Measurements from ENCODE around the gene BABAM2.
"Not testable (repeated sequence)": the region's sequence is repeated elsewhere in the genome, so short reads cannot be mapped to it uniquely, and the experiment has no call there.

BABAM2 gene

GRCh38 chr2:27890146-27890923, at the start of gene BABAM2, which contains the start of gene RBKS:
BABAM2 (plus strand) TSS chr2:27890729; CDS start chr2:27894557, 3,828 bp downstream.
RBKS (minus strand) TSS chr2:27890387; CDS start chr2:27890345, 42 bp downstream.
- DNase-seq = peak; percentile 49

- no peak for DNase-seq
Measured at GRCh38 chr2:27842894-27843293, 47.6 kb upstream of the BABAM2 start.

GRCh38 chr2:27843992-27844391, 46.5 kb upstream of the BABAM2 start:
- no peak for DNase-seq

GRCh38 chr2:27844821-27845255, 45.7 kb upstream of the BABAM2 start:
- DNase-seq = no peak

DNA sequence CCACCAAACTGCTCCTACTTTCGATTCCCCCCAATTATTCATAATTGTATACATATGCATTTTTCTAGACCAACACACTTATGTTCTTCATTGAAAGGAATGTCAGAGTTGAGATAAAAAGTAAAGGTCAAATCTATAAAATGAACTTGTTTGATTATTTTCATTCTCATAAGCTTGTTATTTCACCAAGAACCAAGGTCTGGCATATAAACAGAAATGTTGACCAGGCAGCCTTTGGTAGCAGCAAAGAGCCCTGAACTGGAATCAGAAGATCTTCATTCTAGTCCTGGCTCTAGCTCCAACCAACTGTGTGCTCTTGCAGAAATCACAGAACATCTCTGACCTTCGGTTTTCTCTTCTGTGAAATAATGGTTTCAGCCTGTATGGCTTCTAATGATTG, 43.2 kb upstream of the BABAM2 start:
- DNase-seq = no peak

DNA sequence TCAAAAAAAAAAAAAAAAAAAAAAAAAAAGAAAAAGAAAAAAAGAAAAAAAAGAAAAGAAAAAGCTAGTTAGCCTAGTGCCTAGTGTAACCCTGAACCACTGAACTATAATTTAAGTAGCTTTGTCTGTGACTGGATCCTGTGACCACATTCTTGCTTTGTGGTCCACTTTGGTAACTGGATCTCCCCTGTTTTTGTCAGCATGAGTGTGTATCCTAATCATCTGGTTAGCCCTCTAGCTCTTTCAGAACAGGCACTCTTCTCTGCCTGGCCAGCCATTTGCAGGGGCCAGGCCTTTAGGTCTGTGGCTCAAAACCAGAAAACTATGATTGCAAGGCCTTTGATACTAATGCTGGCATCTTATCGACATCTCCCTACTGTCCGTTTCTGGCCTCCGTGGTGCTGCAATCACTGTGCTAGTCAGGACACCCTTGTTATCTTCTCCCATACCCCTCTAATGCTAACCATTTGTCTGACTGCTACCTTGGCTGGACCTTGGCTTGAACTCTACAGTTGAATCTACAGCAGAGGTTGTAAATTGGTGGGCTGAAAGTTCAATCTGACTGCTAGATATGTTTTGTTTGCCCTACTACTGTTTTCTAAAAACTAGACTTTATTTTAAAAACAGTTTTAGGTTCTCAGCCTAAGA, 40.8 kb upstream of the BABAM2 start:
- no peak for DNase-seq

- no peak for DNase-seq
Measured at GRCh38 chr2:27852691-27853090, 37.8 kb upstream of the BABAM2 start.

- no peak for DNase-seq
Measured at GRCh38 chr2:27854229-27854862, 36.2 kb upstream of the BABAM2 start.

DNA sequence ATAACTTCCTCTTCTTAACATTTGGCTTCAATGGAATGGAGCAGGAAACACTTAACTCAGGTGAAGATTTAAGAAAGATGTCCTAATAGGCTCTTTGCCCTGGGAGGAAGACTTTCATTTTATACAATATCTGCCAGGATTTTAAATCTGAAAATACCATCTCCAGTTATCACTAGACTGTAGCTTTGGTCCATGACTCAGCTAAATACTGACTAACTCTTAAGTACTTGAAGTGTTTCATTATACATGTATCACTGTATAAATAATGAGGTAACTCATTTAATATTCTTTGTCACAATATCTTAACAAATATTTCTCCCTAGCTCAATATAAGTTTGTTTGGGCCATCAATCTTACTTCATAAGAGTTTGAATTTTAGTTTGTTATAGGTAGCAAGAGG, 35.1 kb upstream of the BABAM2 start:
- no peak for DNase-seq

DNA sequence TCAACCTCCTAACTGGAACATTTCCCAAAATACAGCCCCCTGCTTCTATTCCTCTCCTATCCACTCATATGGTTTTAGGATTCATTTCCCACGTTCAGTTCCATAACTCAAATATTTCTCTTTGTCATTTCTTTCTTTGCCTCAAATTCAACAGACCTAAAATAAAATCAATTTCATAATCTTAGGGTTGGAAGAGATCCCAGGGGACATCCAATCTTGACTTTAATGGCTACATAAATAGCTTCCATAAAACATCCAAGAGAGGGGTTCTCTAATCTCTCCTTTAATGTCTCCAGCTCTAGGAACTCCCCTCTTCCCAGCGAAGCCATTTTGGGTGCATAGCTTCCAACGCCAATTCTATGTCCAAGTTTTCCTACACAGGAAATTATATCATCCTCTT, 34.1 kb upstream of the BABAM2 start:
- DNase-seq = no peak

GRCh38 chr2:27856956-27857355, 33.6 kb upstream of the BABAM2 start:
- no peak for DNase-seq

GRCh38 chr2:27857417-27858172, 32.9 kb upstream of the BABAM2 start:
- no peak for DNase-seq

DNA sequence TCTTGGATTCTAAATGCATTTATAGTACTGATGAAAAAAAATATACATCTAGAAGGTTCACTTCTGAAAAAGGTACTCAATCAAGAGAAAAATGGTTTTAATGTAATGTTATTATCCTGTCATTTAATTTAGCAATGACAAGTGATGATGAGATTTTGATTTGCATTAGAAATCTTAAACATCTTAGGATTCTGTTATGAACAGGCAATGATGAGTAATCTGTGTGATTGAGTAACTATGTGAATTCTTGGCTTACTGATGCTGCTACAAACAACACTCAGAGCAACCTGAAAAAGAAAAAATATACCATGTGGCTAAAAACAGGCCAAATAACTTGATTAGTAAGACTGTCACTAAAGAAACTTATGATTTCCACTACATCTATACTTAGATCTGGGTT, 30.4 kb upstream of the BABAM2 start:
- no peak for DNase-seq

DNA sequence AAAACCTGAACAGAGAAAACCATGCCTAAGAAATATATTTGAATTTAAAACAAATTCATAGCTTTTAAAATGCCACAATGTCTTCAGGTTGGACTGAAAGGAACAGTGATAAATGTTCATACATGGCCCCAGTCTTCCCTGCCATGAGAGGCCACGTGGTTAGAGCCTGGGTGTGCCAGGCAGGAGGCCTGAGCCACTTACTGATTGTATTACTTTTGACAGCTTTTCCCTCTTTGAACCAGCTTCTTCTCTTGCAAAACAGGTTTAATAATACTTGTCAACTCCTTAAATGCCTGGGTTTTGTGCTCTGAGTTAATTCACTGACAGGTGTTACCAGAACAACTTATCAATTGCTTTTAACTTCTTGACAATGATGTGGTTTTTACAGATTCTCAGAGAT, 27.4 kb upstream of the BABAM2 start:
- no peak for DNase-seq

GRCh38 chr2:27863955-27864354, 26.6 kb upstream of the BABAM2 start:
- not testable (repeated sequence) for DNase-seq

DNA sequence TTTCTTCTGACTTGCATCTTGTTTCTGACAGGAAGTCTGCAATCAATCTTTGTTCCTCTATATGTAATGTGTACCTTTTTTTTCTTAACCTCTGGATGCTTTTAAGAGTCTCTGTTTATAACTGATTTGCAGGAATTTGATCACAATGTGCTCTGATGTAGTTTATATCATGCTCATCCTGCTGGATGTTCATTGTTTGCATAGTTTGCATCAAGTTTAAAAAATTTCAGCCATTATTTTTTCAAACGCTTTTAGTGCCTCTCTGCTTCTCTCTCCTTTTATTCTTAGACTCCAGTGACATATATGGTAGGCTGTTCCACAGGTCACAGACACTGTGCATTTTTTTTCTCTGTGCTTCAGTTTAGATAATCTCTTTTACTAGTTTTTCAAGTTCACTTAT, 24.3 kb upstream of the BABAM2 start:
- no peak for DNase-seq

DNA sequence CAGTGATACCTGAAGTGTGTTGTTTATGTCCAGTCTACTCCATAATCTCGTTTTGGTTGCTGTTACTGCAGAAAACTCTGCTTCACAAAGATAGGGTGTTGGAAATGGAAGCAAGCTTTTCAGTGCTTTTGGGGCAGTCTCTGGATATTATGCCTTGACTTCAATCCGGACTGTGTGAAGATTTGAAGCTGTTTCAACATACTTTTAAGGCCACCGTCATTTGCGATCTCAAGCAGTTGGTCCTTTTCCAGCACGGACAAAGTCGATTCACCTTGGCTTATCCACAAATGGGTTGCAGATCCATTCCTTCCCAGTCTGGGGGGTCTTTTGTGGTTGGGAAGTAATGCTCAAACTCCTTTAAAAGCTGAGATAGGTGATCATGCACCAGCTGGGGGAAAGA, 20.8 kb upstream of the BABAM2 start:
- DNase-seq = no peak

GRCh38 chr2:27870724-27871123, 19.8 kb upstream of the BABAM2 start:
- DNase-seq = no peak

DNA sequence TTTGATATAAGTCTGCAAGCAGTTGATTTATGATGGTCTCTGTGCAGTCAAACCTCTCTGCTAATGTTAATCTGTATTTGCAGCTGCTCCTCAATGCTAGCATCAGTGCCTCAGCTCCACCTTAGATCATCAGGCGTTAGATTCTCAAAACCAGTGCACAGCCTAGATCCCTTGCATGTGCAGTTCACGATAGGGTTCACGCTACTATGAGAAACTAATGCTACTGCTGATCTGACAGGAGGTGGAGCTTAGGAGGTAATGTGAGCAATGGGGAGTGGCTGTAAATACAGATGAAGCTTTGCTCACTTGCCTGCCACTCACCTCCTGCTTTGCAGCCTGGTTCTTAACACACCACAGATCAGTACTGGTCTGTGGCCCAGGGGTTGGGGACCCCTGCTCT, 18.7 kb upstream of the BABAM2 start:
- DNase-seq = no peak

DNA sequence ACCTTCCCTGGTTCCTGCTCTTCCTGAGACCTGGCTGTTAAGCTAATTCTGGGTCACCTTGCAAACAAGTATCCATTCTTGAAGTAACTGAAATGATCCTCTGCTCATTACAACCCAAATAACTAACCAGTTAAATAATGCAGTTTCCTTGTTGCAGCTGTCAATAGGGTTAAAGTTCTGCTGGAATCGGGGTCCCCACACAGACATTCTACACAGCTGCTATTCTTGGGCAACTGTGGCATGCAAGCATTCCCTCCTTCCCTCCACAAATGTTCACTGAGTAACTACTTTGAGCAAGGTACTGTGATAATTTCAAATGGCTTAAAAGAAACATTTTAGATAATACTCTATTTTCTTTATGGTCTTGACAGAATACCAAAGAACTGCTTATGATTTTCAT, 17.4 kb upstream of the BABAM2 start:
- no peak for DNase-seq

DNA sequence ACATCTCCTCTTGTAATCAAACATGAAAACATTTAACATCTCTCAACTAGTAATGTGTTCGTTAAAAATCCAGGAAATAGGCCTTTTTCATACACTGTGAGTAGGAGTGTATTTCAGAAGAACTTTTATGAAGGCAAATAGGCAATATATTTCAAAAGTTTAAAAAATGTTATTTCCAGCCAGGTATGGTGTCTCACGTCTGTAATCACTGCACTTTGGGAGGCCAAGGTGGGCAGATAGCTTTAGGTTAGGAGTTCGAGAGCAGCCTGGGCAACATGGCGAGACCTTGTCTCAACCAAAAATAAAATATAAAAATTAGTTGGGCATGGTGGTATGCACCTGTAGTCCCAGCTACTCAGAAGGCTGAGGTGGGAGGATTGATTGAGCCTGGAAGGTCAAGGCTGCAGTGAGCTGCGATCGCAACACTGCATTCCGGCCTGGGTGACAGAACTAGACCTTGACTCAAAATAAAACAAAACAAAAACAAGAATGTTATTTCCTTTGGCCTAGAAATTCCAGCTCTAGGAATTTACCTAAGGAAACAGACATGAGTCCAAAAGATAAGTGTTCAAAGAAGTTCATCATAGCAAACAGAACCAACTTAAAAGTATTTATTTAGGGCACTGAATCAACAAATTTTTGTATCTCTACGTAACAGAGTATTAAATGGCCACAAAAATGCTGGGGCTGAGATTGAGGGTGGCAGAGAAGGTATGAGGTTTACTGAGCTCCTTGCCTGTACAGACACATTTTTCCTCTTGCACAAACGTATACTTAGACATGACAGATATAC, 15.2 kb upstream of the BABAM2 start:
- DNase-seq = no peak

DNA sequence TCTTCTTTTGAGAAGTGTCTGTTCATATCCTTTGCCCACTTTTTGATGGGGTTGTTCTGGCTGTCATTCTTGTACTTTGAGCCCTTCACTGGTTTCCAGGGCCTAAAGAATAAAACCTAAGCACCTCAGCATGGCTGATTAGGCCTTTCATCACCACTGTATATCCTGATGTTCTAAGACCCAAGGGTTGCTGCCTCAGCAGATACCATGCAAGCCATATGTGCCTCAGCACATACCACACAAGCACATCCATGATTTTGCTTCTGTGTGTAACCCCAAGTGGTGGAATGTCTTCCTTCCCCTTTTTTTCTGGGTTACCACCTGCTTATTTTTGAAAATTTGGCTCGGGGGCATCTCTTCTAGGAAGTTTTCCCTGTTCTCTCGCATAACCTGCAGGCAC, 11.7 kb upstream of the BABAM2 start:
- no peak for DNase-seq

Measured in NCI-H2029 treated with DMSO at 0.1 percent for 48 hours (cell line).